WI38 (cell line): ENCODE measurements around the gene IGSF3.

Source experiments
- H3K4me3 ChIP-seq: 2 replicates; pipeline ENCODE4 v1.5.1; 2011; ENCODE audit warnings: low read depth, mild to moderate bottlenecking, control low read depth, low read length
- TF ChIP-seq, protein P1 (sequence below): IDR thresholded peaks from 2 replicates; pipeline ENCODE4 v1.5.1; 2012; ENCODE audit warnings: low read depth, mild to moderate bottlenecking, control low read depth, low read length

Gene IGSF3

DNA sequence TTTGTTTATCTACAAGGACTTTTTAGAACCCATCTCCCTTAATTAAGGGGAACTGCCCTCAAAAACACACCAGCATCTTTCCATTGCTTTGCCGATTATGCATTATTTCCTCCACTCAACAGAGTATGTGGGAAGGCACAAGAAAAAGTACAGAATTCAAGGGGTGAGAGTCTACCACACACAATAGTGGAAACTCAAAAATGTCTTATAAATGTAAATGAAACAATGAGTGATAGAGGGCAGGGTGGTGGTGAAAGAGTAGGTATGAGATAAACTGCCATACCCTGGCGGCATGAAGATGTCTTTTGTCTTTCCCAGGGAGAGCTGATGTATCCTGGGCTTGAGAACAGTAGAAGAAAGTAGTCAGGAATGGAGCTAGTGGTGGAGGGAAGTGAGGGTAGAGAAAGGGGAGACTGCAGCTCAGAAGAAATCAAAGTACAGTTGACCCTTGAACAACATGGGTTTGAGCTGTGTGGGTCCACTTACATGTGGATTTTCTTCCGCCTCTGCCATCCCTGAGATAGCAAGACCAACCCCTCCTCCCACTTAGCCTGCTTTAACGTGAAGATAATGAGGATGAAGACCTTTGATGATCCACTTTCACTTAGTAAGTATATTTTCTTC, 121.1 kb downstream of the IGSF3 start:
- TF ChIP-seq, protein P1, sequence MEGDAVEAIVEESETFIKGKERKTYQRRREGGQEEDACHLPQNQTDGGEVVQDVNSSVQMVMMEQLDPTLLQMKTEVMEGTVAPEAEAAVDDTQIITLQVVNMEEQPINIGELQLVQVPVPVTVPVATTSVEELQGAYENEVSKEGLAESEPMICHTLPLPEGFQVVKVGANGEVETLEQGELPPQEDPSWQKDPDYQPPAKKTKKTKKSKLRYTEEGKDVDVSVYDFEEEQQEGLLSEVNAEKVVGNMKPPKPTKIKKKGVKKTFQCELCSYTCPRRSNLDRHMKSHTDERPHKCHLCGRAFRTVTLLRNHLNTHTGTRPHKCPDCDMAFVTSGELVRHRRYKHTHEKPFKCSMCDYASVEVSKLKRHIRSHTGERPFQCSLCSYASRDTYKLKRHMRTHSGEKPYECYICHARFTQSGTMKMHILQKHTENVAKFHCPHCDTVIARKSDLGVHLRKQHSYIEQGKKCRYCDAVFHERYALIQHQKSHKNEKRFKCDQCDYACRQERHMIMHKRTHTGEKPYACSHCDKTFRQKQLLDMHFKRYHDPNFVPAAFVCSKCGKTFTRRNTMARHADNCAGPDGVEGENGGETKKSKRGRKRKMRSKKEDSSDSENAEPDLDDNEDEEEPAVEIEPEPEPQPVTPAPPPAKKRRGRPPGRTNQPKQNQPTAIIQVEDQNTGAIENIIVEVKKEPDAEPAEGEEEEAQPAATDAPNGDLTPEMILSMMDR: no peak

DNA sequence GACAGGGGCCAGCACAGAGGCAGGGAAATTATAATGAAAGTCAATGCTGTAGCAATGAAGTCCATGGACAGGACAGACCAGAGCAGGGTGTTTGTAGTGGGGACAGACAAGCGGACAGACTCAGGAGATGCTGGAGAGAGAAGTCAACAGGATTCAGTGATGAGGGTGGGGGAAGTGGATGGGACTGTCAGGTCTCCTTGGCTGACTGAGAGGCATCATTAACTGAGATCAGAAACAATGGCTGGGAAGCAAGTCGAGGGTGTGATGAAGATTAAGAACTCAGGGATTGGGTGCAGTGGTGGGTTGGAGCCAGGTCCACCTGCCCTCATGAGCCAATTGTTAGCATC, 122.2 kb downstream of the IGSF3 start:
- TF ChIP-seq, protein P1: no peak
- H3K4me3 ChIP-seq: no peak overlapping the region

More for the DNA sequence above, 121.1 kb downstream of the IGSF3 start:
- no peak overlapping the region for H3K4me3 ChIP-seq

DNA sequence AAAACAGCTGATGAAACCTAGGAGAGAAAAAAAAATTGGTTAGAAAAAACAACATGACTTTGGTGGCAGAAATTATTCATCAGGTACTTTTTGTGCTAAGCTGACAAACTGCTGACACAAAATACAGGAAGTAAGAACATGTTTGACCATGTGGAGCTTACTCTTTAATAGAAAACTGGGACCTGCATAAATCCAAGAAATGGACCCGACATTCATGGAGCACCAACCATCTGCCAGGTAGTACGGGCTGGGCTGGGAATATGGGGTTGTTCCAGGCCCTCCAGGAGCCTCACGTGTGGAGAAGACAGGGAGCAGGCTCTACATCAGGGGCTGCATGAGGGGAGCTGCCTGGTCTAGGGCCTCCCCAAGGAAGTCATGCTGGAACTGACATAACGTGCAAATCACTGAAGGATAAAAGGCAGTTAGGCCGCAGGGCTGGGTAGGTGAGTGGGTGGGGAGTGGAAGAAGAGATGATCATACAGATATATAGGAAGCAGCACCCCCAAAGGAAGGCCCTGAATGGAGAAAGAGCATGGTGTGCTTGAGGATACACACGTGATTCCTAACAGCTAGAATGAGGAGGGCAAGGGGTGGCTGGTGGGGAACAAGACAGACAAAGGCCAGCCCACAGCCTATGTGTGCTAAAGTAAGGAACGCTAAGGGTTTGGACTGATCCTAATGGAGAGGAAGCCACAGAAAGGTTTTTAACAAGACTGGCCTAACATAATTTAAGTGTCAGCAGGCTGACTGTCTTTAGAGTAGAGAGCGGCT, 122.8 kb downstream of the IGSF3 start:
- TF ChIP-seq, protein P1: no peak
- H3K4me3 ChIP-seq: no peak overlapping the region

DNA sequence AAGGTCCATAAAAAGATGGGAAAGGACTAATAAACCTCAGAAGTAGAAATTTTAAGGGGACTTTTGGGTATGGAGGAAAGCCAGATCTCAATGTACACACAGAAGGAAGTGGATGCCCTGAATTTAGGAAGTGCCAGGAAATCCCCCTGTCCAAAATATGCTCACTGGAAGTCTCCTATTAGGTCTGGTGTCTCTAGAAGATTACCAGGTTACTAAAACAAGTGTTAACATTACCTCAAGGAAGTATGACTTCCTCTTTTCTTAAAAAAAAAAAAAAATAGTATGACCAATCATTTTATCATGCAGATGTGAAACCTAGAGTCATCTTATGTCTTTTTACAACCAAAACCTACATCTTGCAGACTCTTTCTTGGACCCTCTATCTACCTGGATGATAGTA, 127.4 kb downstream of the IGSF3 start:
- TF ChIP-seq, protein P1: no peak
- H3K4me3 ChIP-seq: no peak overlapping the region

DNA sequence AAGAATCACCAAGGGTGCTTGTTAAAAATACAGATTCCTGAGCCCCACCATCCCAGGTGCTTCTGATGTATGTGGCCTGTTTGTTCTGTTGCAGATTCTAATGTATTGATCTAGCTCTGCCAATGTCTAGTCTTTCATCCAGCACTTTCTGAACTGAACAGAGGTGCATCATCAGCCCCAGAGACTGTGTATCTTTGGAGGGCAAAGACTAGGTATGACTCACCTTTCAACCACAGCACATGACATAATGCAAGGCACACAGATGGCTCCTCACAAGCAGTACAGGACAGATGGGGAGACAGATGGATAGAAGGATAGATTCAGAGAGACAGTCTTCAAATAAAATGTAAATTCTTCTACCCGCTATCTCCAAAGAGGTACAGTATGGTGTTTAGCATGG, 129.0 kb downstream of the IGSF3 start:
- no peak overlapping the region for H3K4me3 ChIP-seq
- TF ChIP-seq, protein P1: no peak

DNA sequence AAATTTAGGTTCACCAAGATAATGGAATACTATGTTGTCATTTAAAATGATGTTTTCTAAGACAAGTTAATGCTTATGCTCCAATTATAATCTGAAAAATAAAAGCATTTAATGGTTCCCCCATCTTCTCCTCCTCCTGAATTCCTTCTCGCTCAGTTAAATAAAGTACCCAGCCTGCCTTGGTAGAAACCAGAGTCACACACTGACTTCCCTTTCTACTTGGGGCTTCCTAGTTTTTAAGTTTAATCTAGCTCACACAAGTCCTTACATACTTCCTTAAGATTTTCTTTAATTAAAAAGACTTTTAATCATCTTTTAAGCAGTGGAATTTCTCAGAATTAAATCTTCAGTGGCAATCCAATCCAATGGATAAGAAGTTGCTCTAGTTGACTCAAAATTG, 129.6 kb downstream of the IGSF3 start:
- TF ChIP-seq, protein P1: no peak

More for the DNA sequence above, 129.6 kb downstream of the IGSF3 start:
- no peak overlapping the region for H3K4me3 ChIP-seq
